K562 (cell line): ENCODE measurements around the gene KCNJ2. TPM values are rescaled to one million over a fixed set of nuclear protein-coding genes. Genes with fewer than 3 reads are reported as not detected.

ENCODE experiments used
- ATAC-seq: fragments of 200-7000 bp; cut with Tn5 transposase; 3 replicates; pipeline ENCODE4 v1.9.1; 2020; ENCODE audit warnings: moderate library complexity
- BruUV-seq: library from RNA; stranded (reverse); fragments of 400-500 nt; replicated peaks from 2 replicates; lab custom pipeline; 2021; lab: Mats Ljungman, UMichigan
- CTCF ChIA-PET: fragments of 300-600 bp; formaldehyde crosslinking; extraction: SDS; loops from one replicate; lab custom pipeline; 2021; ENCODE audit warnings: low intra/inter-chr PET ratio; lab: Yijun Ruan, JAX
- POLR2A ChIA-PET: fragments of 300-600, 350-650 bp; sonication (Branson Sonifier 250); formaldehyde crosslinking; extraction: SDS; loops from one replicate; lab custom pipeline; 2021; ENCODE audit warnings: antibody characterized with exemption, inconsistent platforms; lab: Yijun Ruan, JAX
- DNase-seq, 4 experiments: peaks; one replicate each; pipeline versions ENCODE4 v3.0.0 to v3.0.0-alpha.2; 2011 to 2018; ENCODE audit warnings: low spot score in 3 of 4, mixed read lengths in 3 of 4; ENCODE audit errors: extremely low read depth in 1 of 4
- FAIRE-seq: peaks from 2 replicates; lab custom pipeline; 2011; peaks lifted over from hg19 to GRCh38; lab: Jason Lieb, UNC
- H2AFZ ChIP-seq: 2 replicates; pipeline ENCODE4 v1.6.0; 2011; ENCODE audit warnings: low read depth, low read length, control low read depth, inconsistent platforms
- H3K27ac ChIP-seq: fragments of 200-600 bp; 3 replicates; pipeline ENCODE4 v1.8.0; 2011; ENCODE audit warnings: low read depth, mild to moderate bottlenecking, control low read depth, inconsistent platforms, low read length, moderate library complexity, mixed read lengths; ENCODE audit errors: extremely low read depth
- H3K27me3 ChIP-seq, 2 experiments: fragments of 300-600 bp in 1 of 2; 2 replicates in 1 of 2; 3 replicates in 1 of 2; pipeline versions ENCODE4 v1.6.0 to v1.8.0; 2011; ENCODE audit warnings: inconsistent platforms in 2 of 2, low read length in 2 of 2, mild to moderate bottlenecking in 1 of 2, mixed read lengths in 1 of 2, moderate library complexity in 1 of 2; ENCODE audit not compliant: control insufficient read depth in 2 of 2, insufficient read depth in 2 of 2
- H3K36me3 ChIP-seq: fragments of 300-600 bp; 3 replicates; pipeline ENCODE4 v1.8.0; 2011; ENCODE audit warnings: mild to moderate bottlenecking, low read length, inconsistent platforms; ENCODE audit not compliant: control insufficient read depth, insufficient read depth
- H3K4me1 ChIP-seq, 2 experiments: fragments of 200-600 bp in 1 of 2; replicated peaks in 1 of 2; 2 replicates in 1 of 2; 3 replicates in 1 of 2; pipeline versions ENCODE4 v1.5.1 to v1.8.0; 2011; ENCODE audit warnings: inconsistent platforms in 2 of 2, low read length in 2 of 2, mild to moderate bottlenecking in 1 of 2, mixed read lengths in 1 of 2, moderate library complexity in 1 of 2; ENCODE audit not compliant: control insufficient read depth in 2 of 2, insufficient read depth in 2 of 2
- H3K4me2 ChIP-seq: 2 replicates; pipeline ENCODE4 v1.6.1; 2011; ENCODE audit warnings: low read length, control low read depth, inconsistent platforms, mixed read lengths; ENCODE audit not compliant: insufficient read depth
- H3K4me3 ChIP-seq: fragments of 200-600 bp; sonication (generic), shearing (Covaris generic); 2 replicates; pipeline ENCODE4 v1.5.1; 2016; ENCODE audit warnings: control low read depth, inconsistent platforms
- H3K79me2 ChIP-seq: fragments of 200-600 bp; 3 replicates; pipeline ENCODE4 v1.8.0; 2011; ENCODE audit warnings: low read length, inconsistent platforms; ENCODE audit not compliant: control insufficient read depth, insufficient read depth
- H3K9ac ChIP-seq, 2 experiments: 2 replicates each; pipeline versions ENCODE4 v1.6.0 to v1.6.1; 2011; ENCODE audit warnings: low read depth in 2 of 2, low read length in 2 of 2, control low read depth in 1 of 2, inconsistent platforms in 1 of 2, mild to moderate bottlenecking in 1 of 2, mixed read lengths in 1 of 2; ENCODE audit not compliant: insufficient read depth in 1 of 2
- H3K9me1 ChIP-seq: one replicate; pipeline ENCODE4 v1.6.0; 2011; ENCODE audit warnings: inconsistent platforms, mild to moderate bottlenecking, low read length, moderate library complexity; ENCODE audit not compliant: control insufficient read depth, insufficient read depth
- H3K9me3 ChIP-seq: replicated peaks from 2 replicates; pipeline ENCODE4 v1.5.1; 2011; ENCODE audit warnings: low read depth, low read length, inconsistent platforms; ENCODE audit not compliant: control insufficient read depth, insufficient read depth
- H4K20me1 ChIP-seq: replicated peaks from 2 replicates; pipeline ENCODE4 v1.6.1; 2011; ENCODE audit warnings: low read length, inconsistent platforms, mixed read lengths; ENCODE audit not compliant: control insufficient read depth, insufficient read depth
- BCL6 ChIP-seq: fragments of 250-450 bp; sonication (Bioruptor Pico); IDR thresholded peaks from 2 replicates; pipeline ENCODE4 v1.4.0; 2020
- CBFA2T3 ChIP-seq: fragments of 450-650 bp; IDR thresholded peaks from 2 replicates; pipeline ENCODE4 v1.6.1; 2017
- E2F3 ChIP-seq: fragments of 250-450 bp; sonication (Bioruptor Pico); IDR thresholded peaks from 2 replicates; pipeline ENCODE4 v1.4.0; 2020; ENCODE audit warnings: mild to moderate bottlenecking
- ETS1 ChIP-seq: conservative IDR thresholded peaks from 2 replicates; pipeline ENCODE4 v1.6.1; 2011; ENCODE audit warnings: low read depth, mild to moderate bottlenecking, low read length; ENCODE audit not compliant: control insufficient read depth
- FOSL1 ChIP-seq: fragments of 200-800 bp; sonication (Bioruptor generic); conservative IDR thresholded peaks from 2 replicates; pipeline ENCODE4 v1.6.1; 2016; ENCODE audit warnings: missing genetic modification characterization, missing compliant biosample characterization
- FOXJ2 ChIP-seq: fragments of 200-800 bp; sonication (Bioruptor generic); IDR thresholded peaks from 2 replicates; pipeline ENCODE4 v1.6.1; 2016; ENCODE audit warnings: missing genetic modification characterization, missing compliant biosample characterization
- MCM2 ChIP-seq: fragments of 450-650 bp; IDR thresholded peaks from 2 replicates; pipeline ENCODE4 v1.6.1; 2017; ENCODE audit warnings: low read depth, mild to moderate bottlenecking
- MECOM ChIP-seq: fragments of 250-450 bp; sonication (Bioruptor Pico); IDR thresholded peaks from 2 replicates; pipeline ENCODE4 v1.8.0; 2022; ENCODE audit warnings: inconsistent platforms
- NCOR1 ChIP-seq: fragments of 450-650 bp; IDR thresholded peaks from 2 replicates; pipeline ENCODE4 v1.6.1; 2016; ENCODE audit warnings: mild to moderate bottlenecking, moderate library complexity
- RAD21 ChIP-seq, 2 experiments: fragments of 250-450 bp in 1 of 2; fragments of 450-650 bp in 1 of 2; sonication (Bioruptor Pico) in 1 of 2; formaldehyde crosslinking in 1 of 2; IDR thresholded peaks in 1 of 2; conservative IDR thresholded peaks in 1 of 2; 2 replicates each; pipeline versions ENCODE4 v1.4.0 to v1.8.0; 2020 to 2022; ENCODE audit warnings: mild to moderate bottlenecking in 2 of 2, moderate library complexity in 1 of 2
- RERE ChIP-seq: sonication (generic); formaldehyde crosslinking; IDR thresholded peaks from 2 replicates; pipeline ENCODE4 v1.8.0; 2023; ENCODE audit warnings: missing genetic modification reagents, mild to moderate bottlenecking, borderline replicate concordance
- ZC3H11A ChIP-seq: IDR thresholded peaks from 2 replicates; pipeline ENCODE4 v1.6.1; 2012; ENCODE audit warnings: low read depth, low read length, improper control_type of control experiment
- ZHX1 ChIP-seq: fragments of 150-350 bp; conservative IDR thresholded peaks from 2 replicates; pipeline ENCODE4 v1.6.1; 2014; ENCODE audit warnings: low read length
- ZNF282 ChIP-seq: sonication (generic); formaldehyde crosslinking; IDR thresholded peaks from 2 replicates; pipeline ENCODE4 v1.8.1; 2023; ENCODE audit warnings: missing genetic modification reagents
- ZNF316 ChIP-seq: fragments of 450-650 bp; IDR thresholded peaks from 2 replicates; pipeline ENCODE4 v1.6.1; 2016
- ZNF77 ChIP-seq: fragments of 250-450 bp; sonication (Bioruptor Pico); IDR thresholded peaks from 2 replicates; pipeline ENCODE4 v1.5.0; 2020
- WGBS: fragments of 100-300 bp; shearing (Covaris generic); methylation state at CpG from one replicate; pipeline ENCODE4 v1.1.6; 2016; ENCODE audit warnings: low coverage, mixed read lengths; ENCODE audit not compliant: insufficient coverage; ENCODE audit errors: missing lambda C conversion rate; 5-methylcytosine and 5-hydroxymethylcytosine counted together
- in situ Hi-C: fragments of 300-500 bp; cut with MboI; formaldehyde crosslinking; loops from 4 replicates; pipeline ENCODE4 v1.15.0; 2018; ENCODE audit warnings: inconsistent platforms, mixed read lengths
- intact Hi-C: fragments of 100-400 bp; cut with micrococcal nuclease; formaldehyde crosslinking; loops from 2 replicates; pipeline ENCODE4 v1.14.2; 2022
- polyA plus RNA-seq, 8 experiments: library from polyadenylated mRNA; depleted of rRNA in 4 of 8; stranded (reverse) in 5 of 8; unstranded in 3 of 8; fragments of >200 nt; fragmentation: Nextera tagmentation in 2 of 8; fragmentation: Illumina TruSeq in 1 of 8; extraction: Ambion mirVana in 2 of 8; extraction: Trizol in 1 of 8; gene quantifications; 2 replicates each; pipeline versions ENCODE4 v1.2.1 to v1.2.3, GENCODE V29; 2011 to 2014; ENCODE audit warnings: inconsistent platforms in 1 of 8, missing spikeins in 1 of 8
- total RNA-seq, 7 experiments: library from RNA; depleted of rRNA in 6 of 7; stranded (reverse); fragments of >200 nt in 6 of 7; fragmentation: Illumina TruSeq in 2 of 7; extraction: Trizol in 2 of 7; gene quantifications; 2 replicates each; pipeline versions ENCODE4 v1.2.1 to v1.2.3, GENCODE V29; 2011 to 2021; ENCODE audit warnings: low replicate concordance in 1 of 7

The KCNJ2 gene
- total and polyA plus RNA-seq, 9 of the 15 experiments (the other 6 are each of a cell fraction or from before 2014, with no cell fraction given) = not detected

- in situ Hi-C loops = no loop called here
- H2AFZ ChIP-seq = no peak overlapping the region
- H3K4me2 ChIP-seq = no peak overlapping the region
- no peak for ATAC-seq
- H3K4me3 ChIP-seq = no peak overlapping the region
- no TSS peak for BruUV-seq
- no peak overlapping the region for H3K27ac ChIP-seq
- 2% methylated on average over 2 of the region's 2 CpGs for WGBS
- no peaks in the 10 kb centered on the region for H3K9me1 ChIP-seq
- no peaks in the 10 kb centered on the region; a peak in 2 of 5 replicates for H3K27me3 ChIP-seq
- no peak for FAIRE-seq
- intact Hi-C loops = loop anchor here (10.0 kb wide), 2 partner anchors 351 to 561 kb away; no protein-coding TSS in a partner anchor
- no peak for DNase-seq
- H3K9me3 ChIP-seq = no peaks in the 10 kb centered on the region
- ChIA-PET CTCF (no interaction called here), POLR2A (no interaction called here)
- H4K20me1 ChIP-seq = no peaks in the 10 kb centered on the region
- H3K79me2 ChIP-seq = no peaks in the 10 kb centered on the region
- no peaks in the 10 kb centered on the region for H3K36me3 ChIP-seq
- H3K4me1 ChIP-seq = peaks cover 0 to 15% of the 10 kb centered on the region in 2 experiments; a peak in 3 of 5 replicates
- H3K9ac ChIP-seq = no peak overlapping the region
- TF ChIP-seq MCM2 (no peak), CBFA2T3 (no peak), RERE (CRISPR knock-in tag) (no peak), MECOM (CRISPR knock-in tag) (no peak), ZNF77 (CRISPR knock-in tag) (no peak), ZHX1 (no peak), NCOR1 (no peak), BCL6 (no peak), E2F3 (CRISPR knock-in tag) (no peak), RAD21 (CRISPR knock-in tag; conservative IDR thresholded peaks at IDR 0.05 in 1 of 2, IDR thresholded peaks at IDR 0.05 in 1 of 2) (no peak), ZNF282 (CRISPR knock-in tag) (no peak), FOXJ2 (no peak), FOSL1 (no peak), ZNF316 (no peak), ETS1 (no peak), ZC3H11A (no peak)
Observed at GRCh38 chr17:70165383-70165782, 3.9 kb upstream of the KCNJ2 start.
